ENCODE results near the gene FAM120B.

FAM120B gene

DNA sequence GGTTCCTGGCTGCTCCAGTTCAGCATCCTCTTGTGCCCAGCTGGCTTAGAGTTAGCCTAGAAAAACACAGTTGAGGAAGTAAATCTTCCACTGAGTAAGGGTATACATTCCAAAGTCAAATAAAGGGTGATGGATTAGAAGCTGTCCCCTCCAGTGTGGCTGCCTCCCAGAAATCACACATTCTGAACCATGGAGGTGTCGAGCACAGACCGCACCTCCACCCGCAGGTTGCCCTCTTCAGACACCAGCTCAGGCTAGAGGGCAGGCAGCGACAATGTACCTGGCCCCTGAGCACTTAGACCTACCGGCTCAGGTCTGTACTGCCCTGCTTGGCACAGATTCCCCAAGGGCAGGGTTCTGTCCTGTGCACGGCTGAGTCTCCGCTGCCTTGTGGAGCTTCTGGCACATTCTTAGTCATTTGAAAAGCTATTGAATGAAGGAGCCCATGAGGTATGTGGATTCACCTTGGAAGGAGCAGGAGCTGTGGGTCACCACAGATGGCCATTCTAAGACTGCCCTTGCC lies 118.1 kb downstream of the FAM120B start:
- DNase-seq = no peak

DNA sequence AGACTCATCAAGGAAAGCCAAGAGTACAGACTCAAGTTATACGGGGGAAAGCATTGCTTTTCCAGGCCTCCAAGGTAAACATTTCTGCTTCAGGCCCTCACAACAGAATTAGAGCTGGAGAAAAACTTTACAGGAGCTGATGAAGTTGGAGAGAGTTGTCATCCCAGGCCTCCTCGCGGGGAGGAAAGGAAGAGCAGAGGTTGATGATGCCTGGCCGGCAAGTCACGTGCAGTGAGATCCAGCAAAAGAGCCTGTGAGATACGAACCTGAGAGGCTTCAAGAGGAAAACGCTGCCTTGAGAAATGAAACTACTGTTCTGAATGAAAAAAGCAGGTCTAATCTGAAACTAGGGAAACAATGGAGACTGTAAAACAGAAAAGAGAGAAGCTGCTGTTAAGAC lies 122.9 kb downstream of the FAM120B start:
- no peak for DNase-seq

DNA sequence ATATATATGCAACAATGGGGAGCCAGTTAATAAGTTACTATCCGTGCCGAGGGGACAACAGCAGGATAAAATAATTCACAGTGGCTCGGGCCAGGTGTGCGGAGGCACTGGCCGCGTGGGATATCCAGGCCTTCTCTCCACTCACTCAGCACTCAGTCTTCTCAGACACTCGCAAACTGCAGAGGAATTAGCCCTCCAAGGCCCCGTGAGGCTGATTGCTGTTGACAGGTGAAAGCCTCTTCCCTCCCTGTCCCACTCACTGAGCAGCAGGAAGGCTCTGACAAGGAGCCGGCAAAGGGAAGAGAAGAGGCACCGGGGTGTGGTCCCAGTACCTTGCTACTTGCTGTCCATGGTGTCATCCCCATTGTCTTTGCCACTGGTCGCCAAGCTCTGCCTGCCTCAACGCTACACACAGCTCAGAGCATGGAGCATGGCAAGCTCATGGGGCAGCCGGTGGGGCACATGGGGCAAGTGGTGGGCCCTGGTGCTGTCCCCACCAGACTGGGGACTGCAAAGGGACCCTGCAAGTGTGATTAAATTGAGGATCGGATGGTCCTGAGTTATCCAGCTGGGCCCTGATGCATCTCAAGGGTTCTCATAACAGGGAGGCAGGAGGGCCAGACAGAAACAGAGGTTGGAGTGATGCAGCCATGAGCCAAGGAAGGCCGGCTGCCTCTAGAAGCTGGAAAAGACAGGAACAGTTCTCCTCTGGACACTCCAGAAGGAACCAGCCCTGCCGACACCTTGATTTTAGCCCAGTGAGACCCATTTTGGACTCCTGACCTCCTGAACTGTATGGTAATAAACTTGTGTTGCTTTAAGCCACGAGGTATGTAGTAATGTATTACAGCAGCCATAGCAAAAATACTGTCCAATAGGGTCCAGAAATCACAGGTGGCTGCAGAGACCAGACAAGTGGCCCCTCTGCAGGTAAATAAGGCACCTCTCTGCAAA lies 126.9 kb downstream of the FAM120B start:
- DNase-seq = no peak

DNA sequence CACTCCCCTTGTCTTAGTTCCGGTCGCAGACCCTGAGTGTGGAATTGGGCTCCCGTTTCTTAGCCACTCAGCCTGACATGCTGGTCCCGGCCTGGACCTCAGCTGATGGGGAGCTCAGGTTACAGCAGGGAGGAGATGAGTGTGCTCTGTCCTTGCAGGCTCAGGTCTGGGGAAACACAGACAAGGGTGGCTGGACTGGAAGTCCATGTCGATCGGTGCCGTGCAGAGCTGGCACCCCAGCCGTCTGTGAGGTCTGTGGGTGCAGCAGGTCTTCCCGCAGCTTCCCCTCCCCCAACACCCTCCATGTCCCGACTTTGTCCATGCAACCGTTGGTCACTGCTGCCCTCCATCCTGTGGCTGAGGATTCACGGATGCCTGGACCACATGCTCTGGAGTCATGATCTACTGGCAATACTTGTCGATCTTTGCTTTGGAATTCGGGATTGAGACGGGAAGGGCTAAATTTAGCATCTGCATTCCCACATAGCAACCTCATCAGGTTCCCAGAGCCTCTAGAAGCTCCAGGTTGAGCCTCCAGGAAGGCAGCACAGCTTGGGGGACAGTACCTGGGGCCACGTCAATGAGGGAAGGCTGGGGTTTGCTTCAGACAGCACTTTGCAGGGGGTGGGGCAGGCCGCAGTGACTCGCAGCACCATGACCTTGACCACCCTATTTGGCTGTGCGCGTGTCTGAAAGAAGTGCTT lies 127.7 kb downstream of the FAM120B start:
- no peak for DNase-seq

DNA sequence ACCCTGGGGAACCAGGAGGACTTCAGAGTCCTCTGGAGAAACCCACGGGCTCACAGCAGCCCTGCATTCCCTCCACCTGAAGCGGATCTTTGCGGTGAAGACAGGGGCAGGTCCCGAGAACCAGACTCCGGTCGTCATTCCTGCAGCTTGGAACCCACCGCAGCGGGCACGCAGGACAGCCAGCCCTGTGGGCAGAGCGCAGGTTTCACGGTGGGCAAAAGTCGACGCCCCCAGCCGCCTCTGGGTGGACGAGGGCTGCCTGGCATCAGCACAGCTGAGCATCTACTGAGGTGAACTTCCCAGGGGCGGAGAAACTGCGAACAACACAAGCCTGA lies 128.2 kb downstream of the FAM120B start:
- no peak for DNase-seq

DNA sequence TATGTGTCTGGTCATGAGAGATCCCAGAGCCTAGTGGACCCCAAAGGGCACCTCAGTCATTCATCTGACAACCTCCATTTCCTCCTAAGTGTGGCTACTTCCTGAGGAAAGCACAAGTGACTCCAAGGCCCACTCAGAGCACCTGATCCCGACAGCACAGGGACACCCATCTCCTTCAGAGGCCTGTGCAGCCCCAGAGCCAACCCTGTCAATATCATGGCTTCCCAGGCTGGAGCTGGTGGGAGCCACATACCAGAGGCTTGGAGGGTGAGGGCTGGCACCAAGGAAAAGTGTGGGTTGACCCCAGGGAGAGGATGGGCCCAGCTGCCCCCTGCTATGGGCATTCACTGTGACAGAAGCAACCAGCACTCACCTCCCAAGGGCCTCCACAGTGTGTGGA lies 129.2 kb downstream of the FAM120B start:
- no peak for DNase-seq

DNA sequence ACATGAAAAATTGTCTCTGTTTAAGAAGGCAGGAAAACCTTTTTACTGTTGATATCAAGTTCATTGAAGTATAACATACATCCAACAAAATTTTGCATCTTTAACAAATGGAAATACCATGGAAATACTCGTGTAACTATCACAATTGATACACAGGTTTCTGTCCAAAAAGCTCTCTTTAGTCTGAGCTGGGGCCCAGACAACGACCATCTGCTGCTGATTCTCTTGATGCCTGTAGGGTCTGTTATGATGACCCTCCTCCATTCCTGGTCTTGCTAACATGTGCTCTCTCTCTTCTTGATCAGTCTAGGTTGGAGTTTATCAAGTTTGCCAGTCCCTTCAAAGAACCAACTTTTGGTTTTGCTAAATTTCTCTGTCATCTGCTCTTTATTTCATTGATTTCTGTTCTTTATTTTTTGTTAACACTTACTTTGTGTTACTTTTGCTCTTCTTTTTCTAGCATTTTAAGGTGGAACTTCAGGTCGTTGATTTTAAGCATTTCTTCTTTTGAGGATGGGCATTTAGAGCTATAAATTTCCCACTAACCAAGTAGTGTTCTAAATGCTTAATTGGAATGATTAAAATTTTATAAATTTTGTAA lies 129.8 kb downstream of the FAM120B start:
- no peak for DNase-seq

DNA sequence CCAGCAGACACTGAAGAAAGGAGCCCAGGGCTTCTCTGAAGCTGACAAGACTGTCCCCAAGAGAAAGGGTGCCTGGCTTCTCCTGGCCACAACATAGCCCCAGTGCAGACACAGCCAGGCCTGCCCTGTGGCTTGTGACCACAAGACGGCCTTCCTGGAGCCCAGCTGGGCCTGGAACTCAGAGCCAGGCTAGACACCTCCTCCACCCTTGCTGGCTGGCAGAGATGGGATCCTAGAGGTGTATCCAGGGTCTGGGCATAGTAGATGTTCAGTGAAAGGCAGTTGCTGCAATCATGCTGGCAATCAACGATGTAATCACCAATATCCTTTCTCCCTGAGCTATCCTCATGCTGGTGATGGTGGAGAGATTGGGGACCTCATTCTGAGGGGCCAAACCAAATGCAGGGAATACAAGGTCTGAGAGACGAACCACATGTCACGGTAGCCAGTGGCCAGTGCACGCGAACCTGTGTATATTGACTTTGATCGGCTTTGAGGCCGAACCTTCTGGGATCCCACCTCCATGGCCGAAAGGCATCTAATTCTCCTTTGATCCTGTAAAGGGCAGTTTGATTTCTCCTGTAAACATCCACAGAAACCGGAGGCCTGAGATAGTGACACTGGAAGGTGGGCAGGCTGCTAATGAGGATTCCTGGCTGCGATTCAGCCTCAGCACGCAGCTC lies 131.3 kb downstream of the FAM120B start:
- no peak for DNase-seq

DNA sequence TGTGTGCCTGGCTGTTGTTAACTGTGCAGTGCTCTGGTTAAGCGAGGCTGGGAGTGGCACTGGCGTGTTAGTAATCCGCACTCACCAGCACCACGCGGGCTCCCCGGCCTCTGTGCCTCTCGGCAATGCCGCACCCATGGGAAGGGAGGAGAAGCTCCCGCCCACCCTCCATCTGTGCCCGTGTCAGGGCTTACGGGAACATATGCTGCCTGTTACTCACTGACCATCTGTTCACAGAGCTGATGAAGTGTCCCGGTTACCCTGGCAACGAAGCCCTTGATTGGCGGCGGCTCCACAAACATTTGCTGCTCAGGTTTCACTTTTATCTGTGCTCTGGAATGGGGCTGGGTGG lies 131.8 kb downstream of the FAM120B start:
- DNase-seq = peak; percentile 94

DNA sequence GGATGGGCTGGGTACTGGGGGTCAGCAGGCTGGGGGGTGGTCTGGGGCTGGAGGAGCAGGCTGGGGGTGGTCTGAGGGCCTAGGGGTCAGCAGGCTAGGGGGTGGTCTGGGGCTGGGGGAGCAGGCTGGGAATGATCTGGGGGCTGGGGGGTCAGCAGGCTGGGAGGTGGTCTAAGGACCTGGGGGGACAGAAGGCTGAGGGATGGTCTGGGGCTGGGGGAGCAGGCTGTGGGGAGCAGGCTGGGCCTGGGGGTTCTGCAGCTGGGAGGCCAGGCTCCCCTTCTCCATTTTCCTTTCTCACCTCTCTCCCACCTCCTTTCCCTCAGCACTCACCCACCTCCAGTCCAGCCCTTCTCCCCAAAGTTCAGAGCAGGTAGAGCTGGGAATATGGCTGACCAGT lies 132.3 kb downstream of the FAM120B start:
- DNase-seq = no peak

DNA sequence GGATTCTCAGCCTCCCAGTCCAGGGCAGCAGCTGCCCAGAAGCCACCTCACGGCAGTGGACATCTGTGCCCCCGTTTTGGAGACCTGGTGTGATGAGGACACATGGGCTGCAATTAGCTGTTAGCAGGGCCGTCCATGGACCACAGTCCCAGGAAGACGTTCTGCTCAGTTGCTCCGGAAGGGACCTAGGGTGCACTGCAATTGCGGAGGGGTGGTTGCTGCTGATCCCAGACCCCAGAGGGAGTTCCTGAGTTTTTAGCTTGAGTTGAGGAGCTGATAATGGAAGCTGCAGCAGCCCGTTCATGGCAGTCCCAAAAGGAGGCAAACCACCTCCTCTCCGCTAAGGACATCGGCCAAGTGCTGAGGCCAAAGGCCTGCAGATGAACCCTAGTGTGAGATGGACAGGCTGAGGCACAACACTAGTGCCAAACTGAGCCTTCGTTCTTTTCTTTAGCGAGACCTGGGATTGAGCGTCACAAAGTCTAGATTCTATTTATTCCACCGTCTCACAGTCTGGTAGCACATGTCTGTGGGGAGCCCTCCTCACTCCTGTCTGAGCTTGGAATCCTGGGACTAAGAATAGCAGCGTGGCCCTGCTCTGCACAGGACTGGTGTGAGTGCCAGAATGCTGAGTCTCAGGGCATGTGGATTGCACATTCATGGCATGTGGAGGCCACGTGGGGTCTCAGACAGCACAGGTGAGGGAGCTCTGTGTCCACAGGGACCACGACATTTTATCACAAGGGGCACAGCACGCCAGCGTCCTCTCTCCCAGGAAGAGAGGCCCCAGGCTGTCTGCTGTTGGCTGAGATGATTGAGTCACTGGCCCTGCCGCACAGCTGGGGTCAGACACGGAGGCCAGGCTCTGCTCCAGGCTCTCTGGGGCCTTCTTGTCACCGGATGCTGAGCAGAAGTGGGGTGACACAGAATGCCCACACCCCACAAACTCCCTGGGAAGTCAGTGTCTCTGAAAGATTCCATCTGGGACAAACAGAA lies 133.1 kb downstream of the FAM120B start:
- no peak for DNase-seq

DNA sequence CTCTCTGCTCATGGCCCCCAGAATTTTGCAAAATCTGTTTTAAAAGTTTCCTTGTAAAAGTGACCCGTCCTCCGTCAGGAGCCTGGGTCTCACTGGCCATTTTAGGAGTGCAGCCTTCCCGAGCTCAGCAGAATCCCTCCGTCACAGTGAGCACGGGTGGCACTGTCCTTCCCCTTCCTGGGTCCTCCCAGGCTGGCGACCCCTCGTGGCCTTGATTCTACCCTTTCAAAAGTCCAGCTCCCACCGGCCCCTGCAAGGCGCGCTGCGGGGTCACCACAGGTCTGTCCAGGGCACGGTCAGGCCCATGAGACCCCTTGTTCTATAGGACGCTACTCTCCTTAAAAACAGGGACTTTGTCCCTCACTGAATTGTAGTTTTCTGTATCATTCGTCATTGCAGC lies 133.9 kb downstream of the FAM120B start:
- no peak for DNase-seq

DNA sequence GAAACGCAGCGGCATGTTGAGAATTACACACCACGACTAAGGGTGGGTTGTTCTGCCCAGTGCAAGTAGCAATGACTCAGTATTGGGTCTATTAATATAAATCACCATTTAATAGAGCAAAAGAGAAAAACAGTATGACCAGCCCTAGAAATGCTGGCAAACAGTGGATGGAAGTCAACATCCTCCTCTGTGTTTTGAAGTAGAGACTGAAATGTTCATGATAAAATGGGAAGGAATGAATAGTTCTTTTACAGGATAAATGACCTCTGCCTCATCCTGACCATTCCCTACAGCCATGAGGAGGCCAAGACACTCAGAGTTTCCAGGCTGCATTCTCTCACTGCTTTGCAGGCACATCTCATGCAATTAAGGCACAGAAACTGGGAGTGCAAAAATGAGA lies 134.8 kb downstream of the FAM120B start:
- DNase-seq = no peak

DNA sequence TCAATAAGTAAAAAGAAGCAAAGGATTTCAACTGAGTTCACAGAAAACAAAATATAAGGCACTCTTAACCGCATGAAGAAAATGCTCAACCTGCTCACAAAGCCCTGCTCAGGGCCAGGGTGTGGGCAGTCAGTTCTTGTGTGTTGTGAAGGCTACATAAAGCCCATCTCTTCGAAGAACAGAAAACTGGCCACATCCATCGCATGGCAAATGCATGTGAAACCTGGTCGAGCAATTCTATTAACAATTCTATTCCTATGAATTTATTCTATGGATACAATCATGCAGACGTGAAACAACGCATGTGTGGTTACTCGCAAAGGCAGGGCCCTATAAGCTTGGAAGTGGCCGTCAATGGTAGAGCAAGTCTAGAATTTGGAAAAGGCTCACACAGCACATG lies 136.0 kb downstream of the FAM120B start:
- no peak for DNase-seq

DNA sequence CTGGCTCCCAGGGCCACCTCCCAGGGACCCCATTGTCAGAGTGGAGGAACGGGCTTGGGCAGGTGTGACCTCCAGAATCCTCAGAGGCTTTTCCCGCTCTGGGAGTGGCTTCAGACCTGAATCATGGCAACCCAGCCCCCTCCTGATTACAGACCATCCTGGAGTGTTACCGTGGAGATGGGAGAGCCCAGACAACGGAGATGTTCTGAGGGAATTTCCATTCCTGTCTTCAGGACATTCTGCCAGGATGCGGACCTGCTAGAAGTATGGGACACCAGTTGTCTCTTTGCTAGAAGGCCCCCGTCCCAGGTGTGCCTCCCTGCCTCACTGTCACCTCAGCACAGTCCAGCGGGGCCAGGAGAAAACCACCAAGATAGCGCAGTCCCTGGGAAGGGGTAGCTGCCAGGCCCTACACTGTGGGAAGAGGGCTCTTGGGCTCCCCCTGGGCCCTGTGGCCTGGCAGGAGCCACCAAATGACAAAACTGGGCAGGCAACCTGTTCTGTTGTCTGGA lies 136.6 kb downstream of the FAM120B start:
- DNase-seq = no peak

DNA sequence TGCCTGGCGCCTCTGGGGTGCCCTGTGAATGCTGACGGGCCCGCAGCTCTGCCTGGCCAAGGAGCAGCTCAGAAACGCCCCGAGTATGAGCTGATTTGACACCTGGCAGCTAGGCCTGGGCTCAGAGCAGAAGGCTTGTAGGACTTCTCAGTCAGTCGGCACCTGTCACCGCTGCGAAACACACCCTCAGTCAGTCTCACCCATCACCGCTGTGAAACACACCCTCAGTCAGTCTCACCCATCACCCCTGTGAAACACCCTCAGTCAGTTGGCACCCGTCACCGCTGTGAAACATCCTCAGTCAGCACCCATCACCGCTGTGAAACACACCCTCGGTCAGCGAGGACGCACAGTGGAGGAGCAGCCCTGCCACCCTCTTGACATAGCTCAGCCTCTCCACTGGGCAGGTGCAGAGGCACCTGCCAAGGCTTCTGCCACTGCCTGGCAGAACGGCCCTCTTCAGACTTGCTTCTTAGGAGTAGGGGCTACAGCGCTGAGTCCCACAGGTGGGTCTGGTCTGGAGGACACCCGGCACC lies 137.6 kb downstream of the FAM120B start:
- DNase-seq = no peak

DNA sequence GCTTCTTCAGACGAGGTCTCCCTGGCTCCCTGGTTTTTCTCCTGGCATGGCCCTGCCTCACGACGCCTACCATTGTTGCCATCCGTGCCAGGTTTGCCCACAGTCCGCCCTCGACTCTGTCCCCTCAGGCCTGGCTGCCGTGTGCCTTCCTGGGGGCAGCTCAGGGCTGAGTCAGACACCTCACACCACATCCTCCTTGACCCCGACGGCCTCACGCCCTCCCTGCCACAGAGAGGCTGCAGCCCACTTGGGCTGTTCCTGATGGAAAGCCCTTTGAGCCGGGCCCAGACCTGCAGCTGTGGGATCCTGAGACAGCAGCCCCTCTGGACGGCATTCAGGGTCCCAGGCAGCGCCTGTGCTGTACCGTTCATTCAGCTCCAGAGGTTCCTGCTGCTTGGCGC lies 138.3 kb downstream of the FAM120B start:
- DNase-seq = no peak

DNA sequence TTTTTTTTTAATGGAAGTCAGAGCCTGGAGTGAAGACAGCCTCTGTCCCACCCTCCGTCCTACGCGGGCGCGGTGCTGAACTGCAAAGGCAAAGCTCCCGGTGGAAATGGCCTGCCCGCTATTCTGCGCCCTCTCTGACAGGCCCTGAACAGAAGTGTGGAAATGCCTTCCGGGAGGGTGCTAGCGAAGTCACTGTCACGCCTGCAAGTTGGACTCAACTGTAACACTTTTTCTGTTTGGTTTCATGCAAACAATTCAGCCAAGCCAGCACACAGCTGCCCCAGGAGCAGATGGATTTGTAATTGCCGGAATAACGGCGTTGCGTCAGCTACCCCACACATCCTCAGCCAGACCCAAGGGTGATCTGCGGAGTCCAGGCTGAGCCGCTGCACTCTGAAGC lies 138.9 kb downstream of the FAM120B start:
- peak; percentile 78 for DNase-seq

DNA sequence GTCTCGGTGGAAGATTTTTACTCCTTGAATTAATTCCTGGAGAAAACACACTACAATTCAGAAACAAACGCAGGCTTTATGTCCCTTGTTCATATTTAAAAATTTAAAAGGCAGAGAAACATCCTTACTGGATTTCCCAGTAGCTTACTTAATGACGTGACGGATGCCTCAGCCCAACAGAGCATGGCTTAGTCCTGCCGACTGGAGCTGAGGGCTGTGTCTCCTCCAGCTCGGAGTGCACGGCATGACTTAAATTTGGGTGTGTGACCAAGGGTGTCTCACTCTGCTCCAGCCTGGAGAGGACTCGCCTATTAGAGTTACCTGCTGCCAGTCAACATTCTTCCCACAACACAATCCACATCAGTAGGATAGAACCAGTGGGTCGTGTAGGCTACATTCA lies 139.4 kb downstream of the FAM120B start:
- no peak for DNase-seq

DNA sequence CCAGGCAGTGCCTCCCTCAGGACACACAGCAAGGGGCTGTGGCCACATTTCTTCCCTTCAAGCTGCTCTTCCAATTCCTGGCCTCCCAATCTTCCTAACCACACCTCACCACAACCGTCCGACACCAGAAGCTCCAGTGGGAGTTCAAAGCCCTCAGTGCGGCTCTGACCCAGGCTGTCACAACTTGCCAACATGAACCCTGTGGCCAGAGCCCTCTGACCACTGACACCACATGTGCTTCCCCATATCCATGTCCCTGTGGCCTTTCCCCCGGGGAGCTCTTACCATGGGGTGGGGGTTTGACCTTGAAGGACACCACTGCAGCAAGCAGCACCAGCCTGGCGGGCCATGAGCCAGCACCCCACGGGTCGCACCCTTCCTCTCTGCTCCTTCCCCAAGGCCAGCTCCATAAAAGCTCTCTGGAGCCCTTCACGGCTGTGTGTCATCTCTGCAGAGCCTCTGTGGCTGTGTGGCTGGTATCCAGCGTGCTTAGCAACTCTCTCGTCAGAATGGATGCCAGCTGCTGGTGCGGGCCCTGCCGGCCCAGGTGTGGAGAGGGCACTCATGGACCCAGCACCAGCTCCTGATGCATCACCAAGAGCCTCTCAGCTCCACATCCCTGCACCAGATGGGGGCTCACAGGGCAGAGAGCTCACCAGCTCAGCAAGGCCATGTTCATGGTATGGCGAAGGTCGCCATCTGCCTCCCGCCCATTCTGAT lies 140.4 kb downstream of the FAM120B start:
- no peak for DNase-seq

DNA sequence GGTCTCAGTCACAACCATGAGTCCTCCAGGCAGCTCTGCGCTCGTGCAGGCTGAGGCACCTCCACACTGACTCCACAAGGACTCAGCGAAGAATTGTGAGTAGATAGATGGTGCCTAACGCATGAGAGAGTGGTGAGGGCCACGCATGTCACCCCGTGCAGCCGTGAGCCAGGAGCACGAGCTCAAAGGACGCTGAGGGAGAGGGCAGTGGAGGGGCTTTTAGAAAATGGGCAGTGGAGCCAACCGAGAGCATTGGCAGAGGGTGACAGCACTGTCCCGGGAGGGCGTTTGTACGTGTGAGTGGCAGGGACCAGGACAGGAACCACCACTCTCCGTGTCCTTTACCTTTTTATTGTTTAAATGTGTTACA lies 141.0 kb downstream of the FAM120B start:
- no peak for DNase-seq

Data from femur (tissue), 1 donor.